Parathyroid adenoma (tissue), 2 donors: ENCODE results near the gene STRN4.

Experiments used
- H2AFZ ChIP-seq: fragments of 300-600 bp; sonication (generic); one replicate; pipeline ENCODE4 v1.7.0; 2017; ENCODE audit warnings: antibody characterized with exemption, mild to moderate bottlenecking
- H3K27ac ChIP-seq: fragments of 300-600 bp; sonication (generic); one replicate; pipeline ENCODE4 v1.7.0; 2017
- H3K27me3 ChIP-seq: fragments of 300-600 bp; sonication (generic); one replicate; pipeline ENCODE4 v1.7.0; 2017; ENCODE audit warnings: low read length; ENCODE audit not compliant: control insufficient read depth, insufficient read depth
- H3K36me3 ChIP-seq: fragments of 300-600 bp; sonication (generic); one replicate; pipeline ENCODE4 v1.7.0; 2017; ENCODE audit warnings: low read length; ENCODE audit not compliant: control insufficient read depth, insufficient read depth
- H3K4me1 ChIP-seq: fragments of 300-600 bp; sonication (generic); one replicate; pipeline ENCODE4 v1.7.0; 2017; ENCODE audit warnings: control low read depth
- H3K4me2 ChIP-seq: fragments of 300-600 bp; sonication (generic); one replicate; pipeline ENCODE4 v1.7.0; 2017; ENCODE audit warnings: low read length
- H3K4me3 ChIP-seq: fragments of 300-600 bp; sonication (generic); one replicate; pipeline ENCODE4 v1.7.0; 2017; ENCODE audit warnings: low read depth, low read length
- H3K79me2 ChIP-seq: fragments of 300-600 bp; sonication (generic); one replicate; pipeline ENCODE4 v1.7.0; 2017; ENCODE audit warnings: control low read depth
- H3K9ac ChIP-seq: fragments of 300-600 bp; sonication (generic); one replicate; pipeline ENCODE4 v1.7.0; 2017; ENCODE audit warnings: mild to moderate bottlenecking
- H3K9me3 ChIP-seq: fragments of 300-600 bp; sonication (generic); one replicate; pipeline ENCODE4 v1.7.0; 2017; ENCODE audit warnings: low read length; ENCODE audit not compliant: control insufficient read depth
- TF ChIP-seq, protein P1 (sequence below): fragments of 300-600 bp; sonication (generic); IDR thresholded peaks from one replicate; pipeline ENCODE4 v1.7.0; 2017; ENCODE audit warnings: antibody characterized with exemption, mild to moderate bottlenecking
- donor health status: primary hyperparathyroidism.

Gene STRN4

DNA sequence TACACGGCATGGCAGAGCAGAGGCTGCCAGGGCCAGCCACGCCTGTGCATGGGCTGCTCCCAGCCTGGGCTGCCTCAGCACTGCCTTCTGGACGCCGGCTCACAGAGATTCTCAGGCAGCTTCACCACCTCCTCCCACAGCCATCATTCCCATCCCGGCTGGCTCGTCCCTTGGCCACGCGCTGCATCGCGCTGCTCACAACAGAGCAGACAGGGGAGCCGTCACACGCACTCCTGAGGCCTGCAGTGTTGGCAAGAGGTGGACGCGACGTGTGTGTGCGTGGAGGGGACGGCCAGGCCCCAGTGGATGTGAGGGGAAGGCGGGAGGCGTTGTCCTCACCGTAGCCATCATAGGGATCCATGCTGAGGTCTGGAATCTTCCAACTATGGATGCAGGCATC lies 21.8 kb downstream of the STRN4 start:
- no peak overlapping the region for H3K27ac ChIP-seq

GRCh38 chr19:46723471-46723870 lies 22.8 kb downstream of the STRN4 start:
- no peaks in the 10 kb centered on the region for H3K79me2 ChIP-seq
- no peaks in the 10 kb centered on the region for H3K36me3 ChIP-seq
- H2AFZ ChIP-seq = no peak overlapping the region
- no peak overlapping the region for H3K4me3 ChIP-seq
- no peak overlapping the region for H3K27ac ChIP-seq
- H3K4me1 ChIP-seq = no peaks in the 10 kb centered on the region
- H3K4me2 ChIP-seq = no peak overlapping the region
- H3K9me3 ChIP-seq = no peaks in the 10 kb centered on the region
- H3K9ac ChIP-seq = no peak overlapping the region
- TF ChIP-seq, protein P1, sequence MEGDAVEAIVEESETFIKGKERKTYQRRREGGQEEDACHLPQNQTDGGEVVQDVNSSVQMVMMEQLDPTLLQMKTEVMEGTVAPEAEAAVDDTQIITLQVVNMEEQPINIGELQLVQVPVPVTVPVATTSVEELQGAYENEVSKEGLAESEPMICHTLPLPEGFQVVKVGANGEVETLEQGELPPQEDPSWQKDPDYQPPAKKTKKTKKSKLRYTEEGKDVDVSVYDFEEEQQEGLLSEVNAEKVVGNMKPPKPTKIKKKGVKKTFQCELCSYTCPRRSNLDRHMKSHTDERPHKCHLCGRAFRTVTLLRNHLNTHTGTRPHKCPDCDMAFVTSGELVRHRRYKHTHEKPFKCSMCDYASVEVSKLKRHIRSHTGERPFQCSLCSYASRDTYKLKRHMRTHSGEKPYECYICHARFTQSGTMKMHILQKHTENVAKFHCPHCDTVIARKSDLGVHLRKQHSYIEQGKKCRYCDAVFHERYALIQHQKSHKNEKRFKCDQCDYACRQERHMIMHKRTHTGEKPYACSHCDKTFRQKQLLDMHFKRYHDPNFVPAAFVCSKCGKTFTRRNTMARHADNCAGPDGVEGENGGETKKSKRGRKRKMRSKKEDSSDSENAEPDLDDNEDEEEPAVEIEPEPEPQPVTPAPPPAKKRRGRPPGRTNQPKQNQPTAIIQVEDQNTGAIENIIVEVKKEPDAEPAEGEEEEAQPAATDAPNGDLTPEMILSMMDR = no peak
- no peaks in the 10 kb centered on the region for H3K27me3 ChIP-seq

More for the DNA sequence above, 21.8 kb downstream of the STRN4 start:
- no peak overlapping the region for H3K4me3 ChIP-seq
- no peak overlapping the region for H3K4me2 ChIP-seq
- H3K79me2 ChIP-seq = peaks cover 2% of the 10 kb centered on the region
- H3K9ac ChIP-seq = no peak overlapping the region
- TF ChIP-seq, protein P1 = no peak
- no peaks in the 10 kb centered on the region for H3K27me3 ChIP-seq
- no peaks in the 10 kb centered on the region for H3K4me1 ChIP-seq
- no peaks in the 10 kb centered on the region for H3K36me3 ChIP-seq
- H2AFZ ChIP-seq = no peak overlapping the region
- H3K9me3 ChIP-seq = no peaks in the 10 kb centered on the region

DNA sequence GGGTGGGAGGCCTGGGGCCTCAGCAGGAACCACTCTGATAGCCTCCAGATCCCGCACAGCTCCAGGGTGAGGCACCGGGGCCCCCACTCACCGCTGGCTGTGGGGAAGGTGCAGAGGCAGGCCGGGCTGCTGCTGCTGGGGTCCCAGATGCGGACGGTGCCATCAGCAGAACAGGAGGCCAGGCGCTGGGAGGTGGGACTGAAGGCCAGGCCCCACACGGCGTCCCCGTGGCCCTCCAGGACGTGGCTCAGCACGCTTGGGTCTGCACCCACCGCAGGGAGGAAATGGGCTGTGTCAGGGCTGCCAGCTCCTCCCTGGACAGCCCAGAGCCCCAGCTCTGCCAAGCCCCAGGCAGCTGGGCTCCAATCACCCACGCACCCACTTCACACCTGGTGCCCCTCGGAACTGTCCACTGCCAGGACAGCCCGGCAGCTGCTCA lies 23.2 kb downstream of the STRN4 start:
- Histone ChIP-seq H3K36me3 (no peaks in the 10 kb centered on the region), H3K27ac (no peak overlapping the region)

GRCh38 chr19:46722421-46723022 lies 23.7 kb downstream of the STRN4 start:
- Histone ChIP-seq H2AFZ (no peak overlapping the region), H3K27ac (no peak overlapping the region), H3K27me3 (no peaks in the 10 kb centered on the region), H3K4me2 (no peak overlapping the region), H3K9me3 (no peaks in the 10 kb centered on the region), H3K9ac (no peak overlapping the region), H3K4me1 (peaks cover 3% of the 10 kb centered on the region), H3K79me2 (no peaks in the 10 kb centered on the region), H3K36me3 (no peaks in the 10 kb centered on the region), H3K4me3 (no peak overlapping the region)
- TF ChIP-seq, protein P1 = no peak

More for the DNA sequence above, 23.2 kb downstream of the STRN4 start:
- H3K79me2 ChIP-seq = no peaks in the 10 kb centered on the region
- H3K27me3 ChIP-seq = no peaks in the 10 kb centered on the region
- no peaks in the 10 kb centered on the region for H3K4me1 ChIP-seq
- TF ChIP-seq, protein P1 = no peak
- H3K4me2 ChIP-seq = no peak overlapping the region
- H2AFZ ChIP-seq = no peak overlapping the region
- no peak overlapping the region for H3K9ac ChIP-seq
- H3K4me3 ChIP-seq = no peak overlapping the region
- H3K9me3 ChIP-seq = no peaks in the 10 kb centered on the region

DNA sequence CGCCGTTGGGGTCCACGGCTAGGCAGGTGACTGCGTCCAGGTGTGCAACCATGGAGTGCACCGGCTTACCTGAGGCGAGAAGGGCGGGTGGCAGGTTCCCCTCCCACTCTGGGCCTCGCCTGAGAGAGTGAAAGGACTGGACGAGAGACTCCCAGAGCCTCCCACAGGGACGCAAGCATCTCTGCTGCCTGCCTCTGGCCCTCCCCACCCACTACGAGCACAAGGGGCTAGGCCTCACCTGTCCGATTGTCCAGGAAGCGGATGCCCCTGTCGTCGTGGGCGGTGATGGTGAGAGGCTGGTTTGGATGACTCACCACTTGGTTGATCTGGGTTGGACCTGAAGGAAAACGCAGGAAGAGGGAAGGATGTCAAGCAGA lies 24.3 kb downstream of the STRN4 start:
- Histone ChIP-seq H3K4me3 (no peak overlapping the region), H2AFZ (no peak overlapping the region), H3K27ac (no peak overlapping the region), H3K9ac (no peak overlapping the region), H3K79me2 (no peaks in the 10 kb centered on the region), H3K36me3 (no peaks in the 10 kb centered on the region), H3K4me1 (peaks cover 3% of the 10 kb centered on the region), H3K27me3 (no peaks in the 10 kb centered on the region), H3K4me2 (no peak overlapping the region), H3K9me3 (no peaks in the 10 kb centered on the region)
- TF ChIP-seq, protein P1 = no peak
